GM19463 (cell line): ENCODE measurements around the gene ABCB4.

Source experiments
- ATAC-seq: cut with Tn5 transposase; IDR thresholded peaks from one replicate; pipeline ENCODE4 v1.9.1; 2021; ENCODE audit warnings: mild to moderate bottlenecking, moderate library complexity; ENCODE audit not compliant: unreplicated experiment

ABCB4 gene

GRCh38 chr7:87475359-87476178 lies at the start of gene ABCB4:
ABCB4 (minus strand) TSS chr7:87475680; CDS start chr7:87475465, 215 bp downstream.
- peak; percentile 20 for ATAC-seq

DNA sequence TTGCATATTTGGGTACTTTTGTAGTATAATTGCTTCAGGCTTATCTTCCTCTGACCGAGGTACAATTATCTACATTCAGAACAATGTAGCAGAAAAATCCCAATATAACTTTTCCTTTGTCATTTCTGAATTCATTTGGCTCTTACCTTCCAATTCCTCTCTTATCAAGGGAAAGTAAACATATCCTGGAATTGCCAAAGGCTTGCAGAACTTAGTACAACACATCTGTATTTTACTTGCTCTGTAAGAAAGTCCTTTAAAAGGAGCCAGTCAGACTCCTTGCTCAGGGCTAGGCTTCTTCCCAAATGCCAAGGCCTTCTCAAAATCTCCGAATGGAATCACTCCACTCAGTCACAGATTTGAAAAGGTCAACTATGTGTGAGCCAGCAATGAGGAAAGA lies 43.3 kb upstream of the ABCB4 start:
- ATAC-seq: no peak

DNA sequence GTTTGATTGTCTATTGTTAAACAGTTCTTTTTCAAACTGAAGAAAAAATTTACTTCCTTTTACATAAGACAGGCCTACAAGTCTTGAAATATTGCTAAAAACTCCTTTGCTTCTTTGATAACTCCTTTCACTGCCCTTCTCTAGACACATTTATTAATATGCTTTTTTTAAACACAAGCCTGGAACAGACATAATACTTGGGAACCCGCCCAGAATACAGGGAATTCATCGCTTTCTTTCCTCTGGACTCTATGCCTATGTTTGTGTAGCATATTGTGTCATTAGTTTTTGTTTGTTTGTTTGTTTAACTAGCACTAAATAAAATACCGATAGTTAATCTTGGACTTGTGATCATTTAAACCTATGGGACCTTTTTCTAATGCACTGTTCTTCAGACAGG lies 42.4 kb upstream of the ABCB4 start:
- ATAC-seq: no peak

DNA sequence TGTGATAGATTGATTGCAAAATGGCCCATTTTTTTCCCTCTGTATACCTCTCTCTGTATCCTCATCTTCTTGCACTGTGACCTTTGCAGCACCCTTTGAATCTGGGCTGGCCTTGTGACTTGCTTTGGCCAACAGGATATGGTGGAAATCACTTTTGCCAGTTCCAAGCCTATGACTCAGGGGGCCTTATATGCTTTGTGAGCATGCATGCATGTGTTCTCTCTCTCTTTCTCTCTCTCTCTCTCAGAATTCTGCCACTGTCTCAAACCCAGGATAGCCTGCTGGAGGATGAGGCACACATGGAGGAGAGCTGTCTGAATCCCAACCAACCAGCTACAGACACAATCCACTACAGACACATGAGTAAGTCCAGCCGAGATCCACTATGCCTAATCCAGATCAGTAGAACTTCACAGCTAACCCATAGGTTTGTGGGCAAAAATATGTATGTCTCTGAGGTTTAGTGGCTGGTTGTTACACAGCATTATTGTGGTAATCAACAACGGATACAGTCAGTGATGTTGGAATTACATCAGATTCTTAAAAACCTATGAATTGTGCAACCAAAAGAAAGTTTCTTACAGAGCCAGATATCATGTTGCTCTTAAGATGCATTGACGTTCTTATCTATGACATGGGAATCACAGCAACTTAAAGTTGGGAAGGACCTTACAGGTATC lies 41.8 kb upstream of the ABCB4 start:
- no peak for ATAC-seq

GRCh38 chr7:87513735-87514335 lies 38.4 kb upstream of the ABCB4 start:
- no peak for ATAC-seq

GRCh38 chr7:87512906-87513305 lies 37.4 kb upstream of the ABCB4 start:
- ATAC-seq: no peak

GRCh38 chr7:87511510-87511909 lies 36.0 kb upstream of the ABCB4 start:
- no peak for ATAC-seq

DNA sequence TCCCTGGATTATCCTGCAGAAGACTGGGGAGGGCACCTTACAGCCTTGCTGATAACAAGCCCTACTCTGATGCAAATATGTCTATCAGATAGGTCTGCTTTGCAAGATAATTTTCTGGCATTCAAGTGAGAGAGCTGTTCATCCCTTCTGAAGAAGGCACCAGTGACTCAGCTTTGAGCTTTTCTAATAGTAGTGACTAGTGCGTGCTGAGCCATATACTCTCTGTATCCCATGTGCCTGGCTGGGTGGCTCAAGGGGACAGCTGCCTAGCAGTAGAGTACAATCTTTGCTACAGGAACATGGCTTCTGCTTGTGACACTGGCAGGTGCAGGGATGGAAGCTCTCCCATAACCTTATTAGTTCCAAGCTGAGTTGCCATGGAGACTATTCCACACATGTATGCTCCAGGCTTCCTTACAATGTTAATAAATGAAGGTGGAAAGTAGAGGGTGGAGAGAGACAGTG lies 35.0 kb upstream of the ABCB4 start:
- no peak for ATAC-seq

- ATAC-seq: no peak
Measured at GRCh38 chr7:87507446-87507845, 32.0 kb upstream of the ABCB4 start.

DNA sequence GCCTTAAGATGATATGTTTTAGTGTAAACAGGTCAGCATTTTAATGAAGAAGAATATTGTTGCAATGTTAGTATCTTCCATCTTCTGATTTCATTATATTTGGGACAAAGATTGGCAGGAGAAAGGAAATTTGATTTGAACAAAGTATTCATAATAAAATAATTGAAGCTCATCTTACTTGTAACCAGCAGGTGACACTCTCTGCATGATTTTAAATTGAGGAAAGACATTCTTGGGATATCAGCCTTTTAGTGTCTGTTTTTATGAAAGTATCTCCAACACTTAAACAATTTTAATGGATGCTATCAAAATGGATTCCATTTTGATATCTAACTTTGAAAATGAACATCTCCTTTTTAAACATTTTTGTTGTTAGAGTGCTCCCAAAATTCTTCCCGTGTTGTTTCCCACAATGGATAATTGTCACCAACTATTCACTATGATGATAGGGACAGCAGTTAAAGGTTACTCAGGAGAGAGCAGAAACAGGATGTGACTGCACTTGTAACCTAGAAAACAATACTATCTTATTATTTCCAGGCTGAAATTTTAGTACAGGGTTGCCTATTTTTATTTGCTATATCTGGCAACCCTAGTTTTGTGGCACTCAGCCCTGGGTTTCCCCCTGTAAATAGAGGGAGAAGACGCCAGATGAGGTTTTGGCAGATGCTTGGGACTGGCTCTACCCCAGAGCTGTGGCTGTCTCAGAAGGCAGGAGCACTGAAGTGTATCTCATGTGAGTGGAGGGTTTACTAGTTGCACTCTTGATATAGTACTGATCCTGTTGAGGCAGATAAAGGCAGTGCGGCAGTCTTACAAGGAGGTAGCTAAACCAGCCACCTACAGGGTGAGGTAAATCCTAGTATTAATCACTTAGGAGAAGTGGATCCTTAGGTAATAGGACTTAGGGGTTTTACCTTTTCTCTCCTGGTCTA lies 31.0 kb upstream of the ABCB4 start:
- no peak for ATAC-seq

DNA sequence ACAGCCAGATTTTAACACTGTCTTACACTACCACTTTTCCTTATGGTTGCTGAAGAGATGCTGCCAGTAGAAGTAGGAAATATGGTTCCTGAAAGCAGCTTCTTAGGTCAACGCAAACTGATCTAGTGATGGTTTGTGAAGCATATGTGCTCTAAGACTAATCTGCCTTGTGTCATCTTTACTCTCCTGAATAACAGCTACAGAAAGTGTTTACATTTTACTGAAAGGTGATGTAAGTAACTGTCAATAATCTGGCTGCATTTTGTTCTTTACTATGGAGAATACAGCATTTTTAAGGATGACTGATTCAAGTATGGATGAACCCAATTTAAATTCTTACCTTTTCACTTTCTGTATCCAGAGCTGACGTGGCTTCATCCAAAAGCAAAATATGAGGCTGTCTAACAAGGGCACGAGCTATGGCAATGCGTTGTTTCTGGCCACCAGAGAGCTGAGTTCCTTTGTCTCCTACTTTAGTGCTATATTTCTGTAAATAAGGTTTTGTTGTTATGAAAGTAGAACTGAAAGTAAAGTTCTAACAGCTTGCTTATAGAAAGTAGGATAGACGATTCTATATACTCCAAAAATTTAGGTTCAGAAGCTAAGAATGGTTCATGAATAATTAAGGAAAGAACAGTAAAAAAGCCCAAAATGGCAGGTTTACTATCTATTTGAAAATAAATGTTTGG lies 30.2 kb upstream of the ABCB4 start:
- peak; percentile 40 for ATAC-seq

GRCh38 chr7:87505122-87505521 lies 29.6 kb upstream of the ABCB4 start:
- ATAC-seq: no peak

GRCh38 chr7:87499494-87499893 lies 24.0 kb upstream of the ABCB4 start:
- ATAC-seq: no peak

DNA sequence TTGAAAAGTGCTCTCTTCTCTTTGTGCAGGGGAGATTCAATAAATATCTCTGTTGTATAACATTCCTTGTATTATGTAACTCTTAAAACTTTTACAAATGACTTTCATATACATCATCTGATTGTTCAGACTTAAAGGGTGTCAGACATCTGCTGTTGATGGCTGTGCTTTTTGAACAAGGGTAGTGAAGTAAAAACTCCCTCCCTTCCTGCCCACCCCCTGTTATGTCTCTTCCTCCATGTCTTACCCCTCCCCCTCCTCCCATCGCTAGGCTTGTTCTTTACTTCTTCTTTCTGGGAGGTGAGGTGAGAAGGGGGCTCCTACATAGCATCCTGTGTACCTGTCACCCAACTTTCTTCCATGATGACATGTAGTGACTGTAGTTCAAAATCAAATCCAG lies 23.4 kb upstream of the ABCB4 start:
- peak; percentile 47 for ATAC-seq

DNA sequence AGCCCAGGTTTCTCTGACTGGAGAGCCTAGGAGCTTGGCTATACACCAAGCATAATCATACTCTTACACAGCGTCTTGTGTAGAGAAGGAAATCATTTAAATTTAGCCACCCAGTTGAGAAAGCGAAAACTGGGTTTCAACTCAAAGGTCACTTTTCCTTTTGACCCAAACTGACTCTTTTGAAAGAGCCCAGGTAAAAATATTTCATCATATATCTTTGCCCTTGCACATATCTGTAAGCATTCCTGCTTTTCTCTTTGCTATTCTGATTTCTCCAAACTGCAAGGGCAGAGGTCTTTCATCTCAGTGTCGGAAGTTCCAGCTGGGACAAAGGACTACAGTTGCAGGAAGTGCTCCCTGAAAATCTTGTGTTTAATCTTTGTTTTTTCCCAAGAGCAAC lies 22.0 kb upstream of the ABCB4 start:
- ATAC-seq: no peak

DNA sequence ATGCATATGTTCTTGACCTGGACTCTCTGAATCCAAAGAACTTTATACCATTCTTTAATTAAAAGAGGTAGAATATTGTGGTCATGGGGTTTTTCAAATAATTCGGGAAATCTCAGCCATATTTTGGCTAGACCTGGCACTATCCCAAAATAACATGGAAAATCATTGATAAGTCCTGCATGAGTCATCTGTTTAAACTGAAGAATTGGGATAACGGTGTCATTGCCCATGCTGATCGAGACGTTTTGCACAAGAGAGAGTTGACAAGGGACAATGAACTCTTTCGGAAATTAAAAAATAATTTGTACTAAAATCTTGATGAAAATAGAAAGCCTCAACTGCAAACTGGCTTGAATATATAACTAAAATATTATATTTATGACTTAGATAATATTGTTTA lies 19.9 kb upstream of the ABCB4 start:
- ATAC-seq: no peak

- ATAC-seq: no peak
Measured at GRCh38 chr7:87494454-87494853, 19.0 kb upstream of the ABCB4 start.

DNA sequence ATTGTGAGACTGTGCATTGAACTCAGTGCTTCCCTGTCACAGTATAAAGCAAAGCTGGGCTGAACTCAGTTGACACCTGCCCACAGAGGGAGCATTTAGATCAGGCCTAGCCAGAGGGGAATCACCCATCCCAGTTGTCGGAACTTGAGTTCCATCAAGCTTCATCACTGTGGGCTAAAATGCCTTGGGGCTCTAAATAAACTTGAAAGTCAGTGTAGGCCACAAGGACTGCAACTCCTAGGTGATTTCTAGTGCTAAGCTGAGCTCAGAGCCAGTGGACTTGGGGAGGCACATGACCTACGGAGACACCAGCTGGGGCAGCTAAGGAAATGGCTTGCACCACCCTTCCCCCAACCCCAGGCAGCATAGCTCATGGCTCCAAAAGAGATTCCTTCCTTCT lies 7.7 kb upstream of the ABCB4 start:
- ATAC-seq: no peak

- no peak for ATAC-seq
Measured at GRCh38 chr7:87482115-87482514, 6.6 kb upstream of the ABCB4 start.

DNA sequence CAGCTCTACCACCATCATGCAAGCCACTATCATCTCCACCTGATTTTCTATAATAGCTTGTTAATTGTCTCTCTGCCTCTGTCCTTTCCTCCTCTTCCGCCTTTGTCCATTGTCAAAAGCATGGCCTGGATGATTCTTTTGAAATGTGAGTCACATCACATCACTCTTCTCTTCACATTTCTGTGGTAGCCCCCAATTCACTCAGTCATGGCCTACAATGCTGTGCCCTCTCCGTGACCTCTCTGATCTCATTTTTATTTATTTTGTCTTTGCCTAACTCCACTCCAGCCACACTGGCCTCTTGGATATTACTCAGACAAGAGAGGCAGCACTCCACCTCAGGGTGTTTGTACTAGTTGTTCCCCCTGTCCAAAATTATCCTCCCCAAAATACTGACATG lies 4.9 kb upstream of the ABCB4 start:
- ATAC-seq: no peak
